IPS DF 6.9 (cell line): ENCODE measurements around the gene BUB1.

Experiments used
- DNase-seq: peaks from one replicate; pipeline ENCODE4 v3.0.0-alpha.2; 2013; ENCODE audit warnings: low read depth, low spot score
- H3K27ac ChIP-seq: one replicate; pipeline ENCODE4 v1.5.1; 2013; ENCODE audit warnings: low read length, control low read depth
- H3K27me3 ChIP-seq: 2 replicates; pipeline ENCODE4 v1.6.1; 2013; ENCODE audit warnings: mild to moderate bottlenecking, low read length; ENCODE audit not compliant: control insufficient read depth, insufficient read depth
- H3K36me3 ChIP-seq: 2 replicates; pipeline ENCODE4 v1.6.1; 2013; ENCODE audit warnings: low read length; ENCODE audit not compliant: control insufficient read depth, insufficient read depth
- H3K4me1 ChIP-seq: 2 replicates; pipeline ENCODE4 v1.6.1; 2013; ENCODE audit warnings: low read length; ENCODE audit not compliant: control insufficient read depth, insufficient read depth
- H3K4me3 ChIP-seq: 2 replicates; pipeline ENCODE4 v1.5.1; 2013; ENCODE audit warnings: mild to moderate bottlenecking, low read length
- H3K9me3 ChIP-seq: 2 replicates; pipeline ENCODE4 v1.6.1; 2013; ENCODE audit warnings: low read length, inconsistent platforms; ENCODE audit not compliant: control insufficient read depth, insufficient read depth
- WGBS: extraction: QIAGEN DNeasy Blood & Tissue Kit; methylation state at CpG from one replicate; pipeline ENCODE4 v1.1.7; 2013; ENCODE audit warnings: mixed read lengths, missing lambda C conversion rate; ENCODE audit not compliant: insufficient read length, insufficient coverage; 5-methylcytosine and 5-hydroxymethylcytosine counted together

BUB1 gene

DNA sequence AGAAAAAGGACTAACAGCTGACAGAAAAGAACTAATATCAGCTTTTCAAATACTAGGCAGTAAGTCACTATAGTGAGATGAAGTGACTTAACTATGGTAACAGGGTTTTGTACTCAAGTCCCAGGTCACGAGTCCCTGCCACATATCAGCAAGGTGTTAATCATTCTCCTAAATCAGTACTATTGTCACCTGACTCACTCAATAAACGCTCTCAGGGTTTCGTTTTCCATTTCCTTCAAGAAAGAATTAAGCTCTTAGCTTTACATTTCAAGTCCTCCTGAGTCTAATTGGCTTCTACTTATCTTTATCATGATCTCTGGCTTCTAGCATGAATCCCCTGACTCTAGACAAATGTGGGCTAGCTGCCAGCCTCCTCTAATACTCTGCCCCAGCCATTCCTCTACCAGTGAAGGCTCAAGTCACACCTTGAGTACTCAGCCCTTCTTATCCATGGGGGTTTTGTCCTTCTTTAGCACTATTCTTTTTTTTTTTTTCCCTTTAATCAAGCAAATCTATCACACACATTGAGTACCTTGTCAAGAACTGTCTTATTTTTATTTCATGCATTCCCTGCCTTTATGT, 20.0 kb downstream of the BUB1 start:
- H3K4me1 ChIP-seq: no peaks in the 10 kb centered on the region
- H3K27ac ChIP-seq: no peak overlapping the region
- WGBS: no CpG with 5 or more reads among the region's 3 CpGs
- H3K9me3 ChIP-seq: no peaks in the 10 kb centered on the region
- peaks cover 27% of the 10 kb centered on the region; the same call in 1 of the 2 replicates for H3K36me3 ChIP-seq
- H3K4me3 ChIP-seq: no peak overlapping the region
- DNase-seq: no peak
- H3K27me3 ChIP-seq: no peaks in the 10 kb centered on the region

GRCh38 chr2:110655701-110656100, 22.2 kb downstream of the BUB1 start:
- Histone ChIP-seq H3K9me3 (no peaks in the 10 kb centered on the region), H3K27me3 (no peaks in the 10 kb centered on the region), H3K4me1 (no peaks in the 10 kb centered on the region), H3K4me3 (no peak overlapping the region), H3K27ac (no peak overlapping the region), H3K36me3 (peaks cover 25% of the 10 kb centered on the region; the same call in 1 of the 2 replicates)
- DNase-seq: no peak
- WGBS: no CpG with 5 or more reads among the region's 2 CpGs

DNA sequence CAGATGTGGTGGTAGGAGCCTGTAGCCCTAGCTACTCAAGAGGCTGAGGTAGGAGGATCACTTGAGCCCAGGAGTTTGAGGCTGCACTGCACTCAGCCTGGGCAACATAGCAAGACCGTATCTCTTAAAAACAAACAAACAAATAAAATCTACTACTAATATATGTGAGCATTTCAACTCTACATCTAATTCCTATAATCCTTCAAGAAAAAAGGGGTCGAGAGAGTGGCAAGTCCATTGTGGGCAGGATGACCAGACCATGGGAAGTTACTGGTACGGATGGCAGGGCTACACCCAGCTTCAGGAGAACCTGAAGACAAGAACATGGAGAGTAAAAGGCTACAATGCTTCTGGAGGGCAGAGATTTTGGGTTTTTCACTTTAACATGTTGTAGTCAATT, 24.0 kb downstream of the BUB1 start:
- Histone ChIP-seq H3K4me1 (no peaks in the 10 kb centered on the region), H3K36me3 (peaks cover 26% of the 10 kb centered on the region; the same call in 1 of the 2 replicates), H3K27ac (no peak overlapping the region), H3K9me3 (no peaks in the 10 kb centered on the region), H3K4me3 (no peak overlapping the region), H3K27me3 (no peaks in the 10 kb centered on the region)
- DNase-seq: no peak
- no CpG with 5 or more reads among the region's 3 CpGs for WGBS

GRCh38 chr2:110650346-110650745, 27.5 kb downstream of the BUB1 start:
- H3K27me3 ChIP-seq: no peaks in the 10 kb centered on the region
- no CpG with 5 or more reads among the region's 4 CpGs for WGBS
- no peak overlapping the region for H3K4me3 ChIP-seq
- H3K4me1 ChIP-seq: no peaks in the 10 kb centered on the region
- H3K27ac ChIP-seq: no peak overlapping the region
- no peak for DNase-seq
- no peaks in the 10 kb centered on the region for H3K9me3 ChIP-seq
- peaks cover 13% of the 10 kb centered on the region; the same call in 1 of the 2 replicates for H3K36me3 ChIP-seq

DNA sequence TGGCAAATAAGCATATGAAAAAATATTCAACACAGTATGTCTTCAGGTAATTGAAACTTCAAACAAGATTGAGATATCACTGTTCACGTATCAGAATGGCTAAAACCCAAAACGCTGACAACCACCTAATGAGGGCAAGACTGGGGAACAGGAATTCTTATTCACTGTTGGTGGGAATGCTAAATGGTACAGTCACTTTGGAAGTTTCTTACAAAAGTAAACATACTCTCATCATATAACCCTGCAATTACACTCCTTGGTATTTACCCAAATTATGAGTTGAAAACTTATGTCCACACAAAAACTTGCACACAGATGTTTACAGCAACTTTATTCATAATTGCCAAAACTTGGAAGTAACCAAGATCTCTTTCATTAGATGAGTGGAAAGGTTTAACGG, 30.1 kb downstream of the BUB1 start:
- Histone ChIP-seq H3K27ac (no peak overlapping the region), H3K9me3 (no peaks in the 10 kb centered on the region), H3K27me3 (no peaks in the 10 kb centered on the region), H3K36me3 (peaks cover 7% of the 10 kb centered on the region; the same call in 1 of the 2 replicates), H3K4me1 (no peaks in the 10 kb centered on the region), H3K4me3 (no peak overlapping the region)
- no CpG with 5 or more reads among the region's 3 CpGs for WGBS
- no peak for DNase-seq

- Histone ChIP-seq H3K36me3 (peaks cover 8% of the 10 kb centered on the region; the same call in 1 of the 2 replicates), H3K27ac (no peak overlapping the region), H3K27me3 (no peaks in the 10 kb centered on the region), H3K9me3 (no peaks in the 10 kb centered on the region), H3K4me1 (no peaks in the 10 kb centered on the region), H3K4me3 (no peak overlapping the region)
- no peak for DNase-seq
- WGBS: no CpG with 5 or more reads among the region's 2 CpGs
Observed at GRCh38 chr2:110645616-110646015, 32.2 kb downstream of the BUB1 start.

DNA sequence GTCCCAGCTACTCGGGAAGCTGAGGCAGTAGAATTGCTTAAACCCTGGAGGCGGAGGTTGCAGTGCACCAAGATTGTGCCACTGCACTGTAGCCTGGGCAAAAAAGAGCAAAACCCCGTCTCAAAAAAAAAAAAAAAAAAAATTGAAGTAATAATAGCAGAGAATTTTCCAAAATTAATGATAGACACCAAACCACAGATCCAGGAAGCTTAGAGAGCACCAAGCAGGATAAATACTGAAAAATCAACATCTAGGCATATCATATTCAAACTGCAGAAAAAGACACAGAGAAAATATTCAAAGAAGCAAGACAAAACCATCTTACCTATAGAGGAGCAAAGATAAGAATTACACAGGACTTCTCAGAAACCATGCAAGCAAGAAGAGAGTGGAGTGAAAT, 33.5 kb downstream of the BUB1 start:
- no peak for DNase-seq
- no peaks in the 10 kb centered on the region for H3K27me3 ChIP-seq
- peaks cover 12% of the 10 kb centered on the region; the same call in 1 of the 2 replicates for H3K36me3 ChIP-seq
- WGBS: no CpG with 5 or more reads among the region's 3 CpGs
- H3K4me3 ChIP-seq: no peak overlapping the region
- H3K9me3 ChIP-seq: no peaks in the 10 kb centered on the region
- no peak overlapping the region for H3K27ac ChIP-seq
- H3K4me1 ChIP-seq: no peaks in the 10 kb centered on the region

GRCh38 chr2:110642360-110642759, 35.5 kb downstream of the BUB1 start:
- Histone ChIP-seq H3K9me3 (no peaks in the 10 kb centered on the region), H3K27ac (no peak overlapping the region), H3K4me1 (no peaks in the 10 kb centered on the region), H3K4me3 (no peak overlapping the region), H3K27me3 (no peaks in the 10 kb centered on the region), H3K36me3 (peaks cover 12% of the 10 kb centered on the region; the same call in 1 of the 2 replicates)
- DNase-seq: no peak

GRCh38 chr2:110639972-110640371, 37.9 kb downstream of the BUB1 start:
- H3K27ac ChIP-seq: no peak overlapping the region
- no peaks in the 10 kb centered on the region for H3K9me3 ChIP-seq
- H3K4me3 ChIP-seq: no peak overlapping the region
- no peaks in the 10 kb centered on the region for H3K4me1 ChIP-seq
- no CpG with 5 or more reads among the region's 3 CpGs for WGBS
- no peaks in the 10 kb centered on the region for H3K27me3 ChIP-seq
- peaks cover 15% of the 10 kb centered on the region for H3K36me3 ChIP-seq
- DNase-seq: no peak

GRCh38 chr2:110638952-110639695, 38.7 kb downstream of the BUB1 start:
- Histone ChIP-seq H3K27ac (no peak overlapping the region), H3K9me3 (no peaks in the 10 kb centered on the region), H3K4me1 (no peaks in the 10 kb centered on the region), H3K4me3 (no peak overlapping the region), H3K36me3 (peaks cover 15% of the 10 kb centered on the region), H3K27me3 (no peaks in the 10 kb centered on the region)
- WGBS: no CpG with 5 or more reads among the region's 4 CpGs
- no peak for DNase-seq

DNA sequence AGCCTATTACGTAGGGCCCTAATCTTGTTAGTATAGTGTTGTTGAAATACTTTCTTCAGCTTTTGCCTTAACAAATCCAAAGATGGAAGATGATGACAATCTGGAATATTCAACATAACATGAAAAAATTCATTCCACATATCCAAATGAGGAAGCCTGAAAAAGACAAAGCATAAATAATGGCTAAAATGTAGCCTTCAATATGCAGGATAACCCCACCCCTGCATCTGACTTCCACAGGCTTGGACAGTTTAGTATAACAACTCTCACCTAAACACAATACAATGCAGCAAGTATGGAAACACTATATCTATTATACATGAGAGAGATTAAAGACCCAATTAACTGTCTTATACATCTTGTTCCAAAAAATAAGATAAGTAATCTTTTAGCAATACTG, 39.9 kb downstream of the BUB1 start:
- peaks cover 15% of the 10 kb centered on the region for H3K36me3 ChIP-seq

More for the DNA sequence above, 39.9 kb downstream of the BUB1 start:
- no peak overlapping the region for H3K27ac ChIP-seq
- no peaks in the 10 kb centered on the region for H3K4me1 ChIP-seq
- H3K27me3 ChIP-seq: no peaks in the 10 kb centered on the region
- DNase-seq: no peak
- no peak overlapping the region for H3K4me3 ChIP-seq
- no peaks in the 10 kb centered on the region for H3K9me3 ChIP-seq
- no CpG with 5 or more reads among the region's 1 CpG for WGBS
